ENCODE measurements around the gene COL2A1.

DNA sequence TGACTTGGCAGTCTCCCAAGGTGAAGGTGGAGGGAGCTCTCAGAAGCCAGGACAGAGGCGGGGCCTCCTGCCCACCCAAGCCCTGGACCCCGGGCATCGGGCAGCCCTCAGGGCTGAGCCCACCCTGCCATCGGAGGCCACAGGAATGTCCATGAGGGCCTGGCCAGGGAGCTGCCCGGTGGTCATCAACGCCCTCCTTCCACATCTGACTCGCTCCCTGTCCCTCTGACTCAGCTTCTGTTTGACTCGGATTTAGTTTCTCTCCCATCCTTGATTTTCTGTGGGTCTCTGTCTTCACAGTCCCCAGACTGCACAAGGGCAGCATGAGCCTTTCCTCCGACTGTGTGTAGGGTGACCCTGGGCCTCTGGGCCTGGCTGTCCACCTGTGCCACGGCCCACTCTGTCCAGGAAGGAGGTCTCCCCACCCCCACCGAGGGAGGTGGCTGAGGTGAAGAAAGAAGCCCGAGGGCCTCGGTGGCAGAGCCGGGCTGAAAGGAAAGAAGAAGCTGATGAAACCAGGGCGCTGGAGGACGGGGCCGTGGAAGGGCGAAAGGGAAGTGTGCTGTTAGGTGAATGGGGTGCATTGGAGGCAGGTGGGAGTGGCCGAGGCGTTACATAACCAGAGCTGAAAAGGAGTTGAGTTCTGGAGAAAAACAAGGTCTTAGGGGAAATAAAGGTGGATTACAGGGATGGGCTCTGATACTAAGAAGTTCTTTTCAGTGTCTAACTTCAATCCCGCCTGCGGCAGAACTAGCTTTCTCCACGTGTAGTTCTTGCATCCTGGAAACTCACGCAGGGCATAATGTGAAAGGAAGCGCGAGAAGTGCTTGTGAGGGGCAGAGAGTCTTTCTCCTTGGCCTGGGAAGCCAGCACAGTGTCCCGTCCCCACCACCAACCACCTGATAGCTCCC, 57.6 kb downstream of the COL2A1 start:
- TF ChIP-seq, protein P1, sequence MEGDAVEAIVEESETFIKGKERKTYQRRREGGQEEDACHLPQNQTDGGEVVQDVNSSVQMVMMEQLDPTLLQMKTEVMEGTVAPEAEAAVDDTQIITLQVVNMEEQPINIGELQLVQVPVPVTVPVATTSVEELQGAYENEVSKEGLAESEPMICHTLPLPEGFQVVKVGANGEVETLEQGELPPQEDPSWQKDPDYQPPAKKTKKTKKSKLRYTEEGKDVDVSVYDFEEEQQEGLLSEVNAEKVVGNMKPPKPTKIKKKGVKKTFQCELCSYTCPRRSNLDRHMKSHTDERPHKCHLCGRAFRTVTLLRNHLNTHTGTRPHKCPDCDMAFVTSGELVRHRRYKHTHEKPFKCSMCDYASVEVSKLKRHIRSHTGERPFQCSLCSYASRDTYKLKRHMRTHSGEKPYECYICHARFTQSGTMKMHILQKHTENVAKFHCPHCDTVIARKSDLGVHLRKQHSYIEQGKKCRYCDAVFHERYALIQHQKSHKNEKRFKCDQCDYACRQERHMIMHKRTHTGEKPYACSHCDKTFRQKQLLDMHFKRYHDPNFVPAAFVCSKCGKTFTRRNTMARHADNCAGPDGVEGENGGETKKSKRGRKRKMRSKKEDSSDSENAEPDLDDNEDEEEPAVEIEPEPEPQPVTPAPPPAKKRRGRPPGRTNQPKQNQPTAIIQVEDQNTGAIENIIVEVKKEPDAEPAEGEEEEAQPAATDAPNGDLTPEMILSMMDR (IDR thresholded peaks at IDR 0.05): no peak
- TF ChIP-seq POLR2A (IDR thresholded peaks at IDR 0.05) (no peak), POLR2AphosphoS5 (IDR thresholded peaks at IDR 0.05) (no peak), EP300 (IDR thresholded peaks at IDR 0.05) (no peak)

Data from stomach (tissue), 4 donors.